Mesenteric fat pad (tissue), 1 donor: ENCODE measurements around the gene LTB4R. TPM values are rescaled to one million over a fixed set of nuclear protein-coding genes. Genes with fewer than 3 reads are reported as not detected.
"Not testable (repeated sequence)": the region's sequence is repeated elsewhere in the genome, so short reads cannot be mapped to it uniquely, and the experiment has no call there.

Experiments
- DNase-seq: peaks from one replicate; pipeline ENCODE4 v3.0.0-alpha.2; 2020; ENCODE audit warnings: low spot score
- total RNA-seq: library from RNA; stranded (reverse); fragmentation: NEBNext Ultra II Directional; extraction: Animal tissue kit (Norgen Biotek cat#: 25700); gene quantifications from one replicate; pipeline ENCODE4 v1.2.1, GENCODE V29; 2021
- donor health status: DM: yes; HTN: yes; CAD: no.

LTB4R gene
- total RNA-seq, 1 donor from 2014 or later, result 11.9 TPM

- DNase-seq, result no peak
Measured at GRCh38 chr14:24317141-24317928, 6.0 kb downstream of the LTB4R start.

- no peak for DNase-seq
Measured at GRCh38 chr14:24321212-24321975, 10.1 kb downstream of the LTB4R start.

- DNase-seq, result no peak
Measured at GRCh38 chr14:24322672-24323071, 11.4 kb downstream of the LTB4R start.

GRCh38 chr14:24323341-24323740 is 12.0 kb downstream of the LTB4R start:
- no peak for DNase-seq

GRCh38 chr14:24324024-24324423 is 12.7 kb downstream of the LTB4R start:
- DNase-seq, result no peak

- DNase-seq, result no peak
Measured at GRCh38 chr14:24325041-24325530, 13.8 kb downstream of the LTB4R start.

GRCh38 chr14:24325963-24326362 is 14.7 kb downstream of the LTB4R start:
- DNase-seq, result no peak

- DNase-seq, result no peak
Measured at GRCh38 chr14:24327303-24327702, 16.0 kb downstream of the LTB4R start.

- DNase-seq, result not testable (repeated sequence)
Measured at GRCh38 chr14:24327914-24328313, 16.6 kb downstream of the LTB4R start.

- no peak for DNase-seq
Measured at GRCh38 chr14:24329073-24329663, 17.9 kb downstream of the LTB4R start.

GRCh38 chr14:24329736-24330135 is 18.4 kb downstream of the LTB4R start:
- DNase-seq, result no peak

GRCh38 chr14:24330973-24331674 is 19.8 kb downstream of the LTB4R start:
- DNase-seq, result no peak

- no peak for DNase-seq
Measured at GRCh38 chr14:24331731-24332267, 20.5 kb downstream of the LTB4R start.

GRCh38 chr14:24332268-24332993 is 21.1 kb downstream of the LTB4R start:
- DNase-seq, result no peak

- no peak for DNase-seq
Measured at GRCh38 chr14:24334431-24335291, 23.4 kb downstream of the LTB4R start, which contains the start of gene ADCY4. Gene ADCY4, minus strand, starts transcription at chr14:24335071. Its CDS starts 419 bp downstream, at chr14:24334652.

GRCh38 chr14:24335461-24336171 is 24.3 kb downstream of the LTB4R start:
- DNase-seq, result no peak

- no peak for DNase-seq
Measured at GRCh38 chr14:24337144-24337823, 26.0 kb downstream of the LTB4R start.

- DNase-seq, result no peak
Measured at GRCh38 chr14:24337824-24338175, 26.5 kb downstream of the LTB4R start.
